AG04450 (cell line): Measurements from ENCODE around the gene MTA1. TPM values are rescaled to one million over a fixed set of nuclear protein-coding genes. Genes with fewer than 3 reads are reported as not detected.
A peak's percentile ranks its signal among the peaks of the same experiment; 100 is the strongest.

Experiments used
- CTCF ChIA-PET: fragments of 300-600, 350-600 bp; formaldehyde crosslinking; extraction: SDS; loops from one replicate; lab custom pipeline; 2022; ENCODE audit warnings: antibody characterized with exemption, inconsistent platforms; lab: Charles Lee
- POLR2A ChIA-PET: fragments of 350-600 bp; formaldehyde crosslinking; extraction: SDS; loops from one replicate; lab custom pipeline; 2021; ENCODE audit warnings: antibody characterized with exemption, inconsistent platforms; lab: Yijun Ruan, JAX
- DNase-seq: peaks from one replicate; pipeline ENCODE4 v3.0.0-alpha.2; 2011; ENCODE audit warnings: low read depth, low spot score
- H3K27ac ChIP-seq: one replicate; pipeline ENCODE4 v1.5.1; 2012; ENCODE audit warnings: low read depth, low read length, control low read depth
- H3K27me3 ChIP-seq: one replicate; pipeline ENCODE4 v1.6.0; 2012; ENCODE audit warnings: low read length; ENCODE audit not compliant: control insufficient read depth, insufficient read depth
- H3K4me3 ChIP-seq: 2 replicates; pipeline ENCODE4 v1.5.1; 2011; ENCODE audit warnings: mild to moderate bottlenecking, low read depth, low read length, control low read depth
- H3K9me3 ChIP-seq: 2 replicates; pipeline ENCODE4 v1.5.1; 2012; ENCODE audit warnings: low read length; ENCODE audit not compliant: control insufficient read depth, insufficient read depth
- CTCF ChIP-seq: IDR thresholded peaks from 2 replicates; pipeline ENCODE4 v1.5.1; 2011; ENCODE audit warnings: low read depth, low read length, control low read depth, inconsistent platforms
- polyA plus RNA-seq: library from polyadenylated mRNA; depleted of rRNA; stranded (reverse); fragments of >200 nt; gene quantifications from 2 replicates; pipeline ENCODE4 v1.2.3, GENCODE V29; 2011

Gene MTA1
- polyA plus RNA-seq, 1 experiment, result 36.0 TPM

- ChIA-PET CTCF (interaction anchor here (0.5 to 1.0 kb wide), 5 partner anchors 13 to 132 kb away, joined by 3 to 4 read pairs (median 4); no protein-coding TSS in a partner anchor), POLR2A (interaction anchor here (0.6 kb wide), 1 partner anchor 26 kb away, joined by 5 read pairs; no protein-coding TSS in a partner anchor)
- Histone ChIP-seq H3K9me3 (no peaks in the 10 kb centered on the region), H3K4me3 (no peak overlapping the region), H3K27ac (no peak overlapping the region), H3K27me3 (no peaks in the 10 kb centered on the region)
- no peak for DNase-seq
- no peak for TF ChIP-seq CTCF
Measured at GRCh38 chr14:105447651-105448640, 28.3 kb downstream of the MTA1 start.

- ChIA-PET CTCF (interaction anchor here (0.5 to 1.0 kb wide), 6 partner anchors 13 to 1534 kb away, joined by 3 to 5 read pairs (median 4); no protein-coding TSS in a partner anchor), POLR2A (interaction anchor here (0.6 kb wide), 1 partner anchor 25 kb away, joined by 5 read pairs; no protein-coding TSS in a partner anchor)
- no peak overlapping the region for H3K27ac ChIP-seq
- peak; percentile 85 for TF ChIP-seq CTCF
- no peaks in the 10 kb centered on the region for H3K9me3 ChIP-seq
- H3K27me3 ChIP-seq, result no peaks in the 10 kb centered on the region
- peak; percentile 6 for DNase-seq
- H3K4me3 ChIP-seq, result no peak overlapping the region
Measured at GRCh38 chr14:105448706-105449111, 29.1 kb downstream of the MTA1 start.

GRCh38 chr14:105449276-105450122 is 29.9 kb downstream of the MTA1 start:
- no peak for TF ChIP-seq CTCF
- no peaks in the 10 kb centered on the region for H3K9me3 ChIP-seq
- no peaks in the 10 kb centered on the region for H3K27me3 ChIP-seq
- H3K4me3 ChIP-seq, result no peak overlapping the region
- no peak overlapping the region for H3K27ac ChIP-seq
- CTCF ChIA-PET, result interaction anchor here (1.4 kb wide), 1 partner anchor 40 kb away, joined by 3 read pairs; no protein-coding TSS in a partner anchor
- no peak for DNase-seq
- POLR2A ChIA-PET, result no interaction called here

GRCh38 chr14:105450123-105450505 is 30.5 kb downstream of the MTA1 start:
- POLR2A ChIA-PET, result no interaction called here
- no peak for TF ChIP-seq CTCF
- CTCF ChIA-PET, result interaction anchor here (1.4 kb wide), 1 partner anchor 40 kb away, joined by 3 read pairs; no protein-coding TSS in a partner anchor
- H3K27ac ChIP-seq, result no peak overlapping the region
- no peak overlapping the region for H3K4me3 ChIP-seq
- DNase-seq, result no peak
- H3K9me3 ChIP-seq, result no peaks in the 10 kb centered on the region
- H3K27me3 ChIP-seq, result no peaks in the 10 kb centered on the region
